ENCODE measurements around the gene SOAT1. TPM values are rescaled to one million over a fixed set of nuclear protein-coding genes. Genes with fewer than 3 reads are reported as not detected.

The SOAT1 gene
- total RNA-seq, 1 experiment from 2014 or later, result 7.5 TPM

- no peak overlapping the region for H2BK5ac ChIP-seq (ENCODE audit: insufficient read length, low read length)
- WGBS (ENCODE audit: extremely low coverage, insufficient read length, low lambda C conversion rate), result no CpG with 5 or more reads among the region's 2 CpGs
- no peak for TF ChIP-seq CTCF (conservative IDR thresholded peaks at IDR 0.05)
- no peak overlapping the region for H2BK12ac ChIP-seq (ENCODE audit: insufficient read length, low read depth, low read length)
- no peak for DNase-seq
- Mint-ChIP-seq H3K4me1 (no peaks in the 10 kb centered on the region), H3K9me3 (no peaks in the 10 kb centered on the region), H3K36me3 (ENCODE audit: insufficient read depth in 1 of 3, low read depth in 3 of 3) (no peaks in the 10 kb centered on the region; a peak in 1 of 7 replicates), H3K4me3 (no peak overlapping the region), H3K27me3 (ENCODE audit: low read depth) (no peaks in the 10 kb centered on the region), H3K27ac (no peak overlapping the region)
- no peak overlapping the region for H3T11ph ChIP-seq (ENCODE audit: low read length)
- no peaks in the 10 kb centered on the region for H3K9me3 ChIP-seq (ENCODE audit: control insufficient read depth, low read depth, low read length)
- H3K27me3 ChIP-seq (ENCODE audit: insufficient read depth, low read length), result no peaks in the 10 kb centered on the region
- H4K8ac ChIP-seq (replicated peaks; ENCODE audit: insufficient read length, low read depth, low read length), result no peak overlapping the region
- H3K56ac ChIP-seq (ENCODE audit: insufficient read length, low read depth, low read length), result no peak overlapping the region
- no peak overlapping the region for H3K4me2 ChIP-seq (ENCODE audit: insufficient read depth, insufficient read length, low read length)
- no peak overlapping the region for H4K5ac ChIP-seq (ENCODE audit: insufficient read length, low read depth, low read length)
- no peak overlapping the region for H2AK5ac ChIP-seq (ENCODE audit: insufficient read length, low read length)
- H4K20me1 ChIP-seq (ENCODE audit: control insufficient read depth, insufficient read depth, insufficient read length), result no peaks in the 10 kb centered on the region
- H3K79me1 ChIP-seq (ENCODE audit: insufficient read depth, low read depth, low read length, poor library complexity, severe bottlenecking), result no peaks in the 10 kb centered on the region
- H3K18ac ChIP-seq (ENCODE audit: insufficient read length, low read depth, low read length), result no peak overlapping the region
- no peak overlapping the region for H3K27ac ChIP-seq (ENCODE audit: insufficient read length, low read depth, low read length)
- no peak overlapping the region for H3K9ac ChIP-seq (ENCODE audit: extremely low read depth, insufficient read length, low read length)
- no peak overlapping the region for H2AFZ ChIP-seq (ENCODE audit: low read length)
- H3K4me1 ChIP-seq (ENCODE audit: insufficient read depth, low read length), result no peaks in the 10 kb centered on the region
- H2BK20ac ChIP-seq (ENCODE audit: low read depth, low read length, poor library complexity, severe bottlenecking), result no peak overlapping the region
- no peaks in the 10 kb centered on the region for H3K79me2 ChIP-seq (ENCODE audit: insufficient read depth, low read length)
- H3K4ac ChIP-seq (ENCODE audit: low read depth, low read length), result no peak overlapping the region
- no peak overlapping the region for H2BK120ac ChIP-seq (ENCODE audit: low read depth, low read length, poor library complexity, severe bottlenecking)
- no peak overlapping the region for H3K23ac ChIP-seq (ENCODE audit: insufficient read length, low read depth, low read length)
- H3K23me2 ChIP-seq (ENCODE audit: insufficient read length, low read depth, low read length, poor library complexity, severe bottlenecking), result no peaks in the 10 kb centered on the region
- no peak overlapping the region for H4K91ac ChIP-seq (ENCODE audit: insufficient read length, low read depth, low read length)
- H3K14ac ChIP-seq (ENCODE audit: insufficient read depth, low read length), result no peak overlapping the region
- no peak overlapping the region for H2BK15ac ChIP-seq (ENCODE audit: low read depth, low read length)
Measured at GRCh38 chr1:179337288-179337687, 43.7 kb downstream of the SOAT1 start.

Data from H9 (cell line).